WERI-Rb-1 (cell line): ENCODE data around the gene TECPR2.

Source experiments
- DNase-seq: peaks from one replicate; pipeline ENCODE4 v3.0.0-alpha.2; 2020
- H3K27ac ChIP-seq: fragments of 250-450 bp; sonication (Bioruptor Pico); 2 replicates; pipeline ENCODE4 v1.5.1; 2020; ENCODE audit warnings: mild to moderate bottlenecking, moderate library complexity
- H3K27me3 ChIP-seq: fragments of 250-450 bp; sonication (Bioruptor Pico); 2 replicates; pipeline ENCODE4 v1.5.1; 2021; ENCODE audit warnings: mild to moderate bottlenecking, low read depth, moderate library complexity; ENCODE audit not compliant: insufficient read depth, severe bottlenecking
- H3K36me3 ChIP-seq: fragments of 250-450 bp; sonication (Bioruptor Pico); 2 replicates; pipeline ENCODE4 v1.5.1; 2020; ENCODE audit warnings: mild to moderate bottlenecking, moderate library complexity
- H3K4me3 ChIP-seq: 2 replicates; pipeline ENCODE4 v1.5.1; 2011; ENCODE audit warnings: low read depth, mild to moderate bottlenecking, control low read depth, low read length
- H3K9me3 ChIP-seq: fragments of 250-450 bp; sonication (Bioruptor Pico); 2 replicates; pipeline ENCODE4 v1.5.1; 2021; ENCODE audit warnings: mild to moderate bottlenecking, moderate library complexity; ENCODE audit not compliant: severe bottlenecking
- CTCF ChIP-seq: IDR thresholded peaks from 2 replicates; pipeline ENCODE4 v1.5.1; 2011; ENCODE audit warnings: low read depth, mild to moderate bottlenecking, control low read depth, inconsistent platforms, low read length

The TECPR2 gene

GRCh38 chr14:102523200-102523568, 160.4 kb downstream of the TECPR2 start:
- Histone ChIP-seq H3K27ac (no peak overlapping the region; the same call in 1 of the 2 replicates), H3K36me3 (no peaks in the 10 kb centered on the region), H3K9me3 (no peaks in the 10 kb centered on the region), H3K4me3 (no peak overlapping the region), H3K27me3 (no peaks in the 10 kb centered on the region)
- DNase-seq = no peak
- TF ChIP-seq CTCF = no peak

GRCh38 chr14:102523569-102524450, 161.1 kb downstream of the TECPR2 start:
- peak overlapping the region; percentile 28 for H3K4me3 ChIP-seq
- peak overlapping the region; percentile 44 for H3K27ac ChIP-seq

GRCh38 chr14:102524451-102525218, 161.9 kb downstream of the TECPR2 start:
- H3K9me3 ChIP-seq = no peaks in the 10 kb centered on the region
- peak; percentile 100 for DNase-seq
- peak overlapping the region; percentile 68 for H3K4me3 ChIP-seq
- peak overlapping the region; percentile 55 for H3K27ac ChIP-seq
- TF ChIP-seq CTCF = peak; percentile 86
- H3K36me3 ChIP-seq = no peaks in the 10 kb centered on the region
- H3K27me3 ChIP-seq = no peaks in the 10 kb centered on the region

More at GRCh38 chr14:102523569-102524450, 161.1 kb downstream of the TECPR2 start:
- H3K27me3 ChIP-seq = no peaks in the 10 kb centered on the region
- DNase-seq = no peak
- no peaks in the 10 kb centered on the region for H3K9me3 ChIP-seq
- no peak for TF ChIP-seq CTCF
- no peaks in the 10 kb centered on the region for H3K36me3 ChIP-seq

- peak overlapping the region; percentile 68 for H3K4me3 ChIP-seq
- no peak for DNase-seq
- no peaks in the 10 kb centered on the region for H3K27me3 ChIP-seq
- peak overlapping the region; percentile 55 for H3K27ac ChIP-seq
- no peaks in the 10 kb centered on the region for H3K9me3 ChIP-seq
- no peak for TF ChIP-seq CTCF
- H3K36me3 ChIP-seq = no peaks in the 10 kb centered on the region
These were observed 162.6 kb downstream of the TECPR2 start for GRCh38 chr14:102525219-102525928.

- no peak for TF ChIP-seq CTCF
- H3K9me3 ChIP-seq = no peaks in the 10 kb centered on the region
- H3K4me3 ChIP-seq = no peak overlapping the region
- H3K27ac ChIP-seq = 0 out of 2 replicates have a peak overlapping the region, but pooled peaks have one; percentile 32
- H3K27me3 ChIP-seq = no peaks in the 10 kb centered on the region
- H3K36me3 ChIP-seq = no peaks in the 10 kb centered on the region
- no peak for DNase-seq
These were observed 163.3 kb downstream of the TECPR2 start for GRCh38 chr14:102525929-102526497.
